Subcutaneous adipose tissue (tissue), 4 donors: Measurements from ENCODE around the gene PCDH12. TPM values are rescaled to one million over a fixed set of nuclear protein-coding genes. Genes with fewer than 3 reads are reported as not detected.

Source experiments
- total RNA-seq, 4 donors: library from RNA; depleted of rRNA; stranded (reverse); fragments of >200 nt; gene quantifications; one replicate each; pipeline ENCODE4 v1.1.0, GENCODE V29; 2016
- TF ChIP-seq, protein P1 (sequence below): fragments of 450-650 bp; IDR thresholded peaks from one replicate; pipeline ENCODE4 v1.5.1; 2016; ENCODE audit warnings: low read depth, mild to moderate bottlenecking, control low read depth, antibody characterized with exemption, moderate library complexity

Gene PCDH12
- total RNA-seq, 4 donors from 2014 or later, result 2.4 to 5.5 (median 2.5) TPM

DNA sequence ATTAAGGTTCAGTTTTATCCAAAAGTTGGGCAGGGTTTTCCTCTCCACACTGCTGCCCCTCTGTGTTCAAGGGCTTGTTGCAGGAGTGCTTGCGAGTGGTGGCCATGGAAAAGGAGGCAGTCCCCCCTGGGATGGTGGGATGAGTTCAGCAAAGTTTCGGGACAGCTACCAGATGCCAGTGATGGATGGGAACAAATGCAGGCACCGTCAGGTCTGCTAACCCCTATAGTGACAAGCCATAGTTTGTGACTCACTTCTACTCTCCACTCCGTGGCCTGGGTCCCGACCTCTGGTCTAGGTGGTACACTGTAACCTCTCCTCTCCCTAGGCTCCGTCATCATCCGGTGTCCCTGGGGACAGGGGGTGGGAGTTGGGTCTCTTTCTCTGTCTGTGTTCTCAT, 7.1 kb upstream of the PCDH12 start:
- TF ChIP-seq, protein P1, sequence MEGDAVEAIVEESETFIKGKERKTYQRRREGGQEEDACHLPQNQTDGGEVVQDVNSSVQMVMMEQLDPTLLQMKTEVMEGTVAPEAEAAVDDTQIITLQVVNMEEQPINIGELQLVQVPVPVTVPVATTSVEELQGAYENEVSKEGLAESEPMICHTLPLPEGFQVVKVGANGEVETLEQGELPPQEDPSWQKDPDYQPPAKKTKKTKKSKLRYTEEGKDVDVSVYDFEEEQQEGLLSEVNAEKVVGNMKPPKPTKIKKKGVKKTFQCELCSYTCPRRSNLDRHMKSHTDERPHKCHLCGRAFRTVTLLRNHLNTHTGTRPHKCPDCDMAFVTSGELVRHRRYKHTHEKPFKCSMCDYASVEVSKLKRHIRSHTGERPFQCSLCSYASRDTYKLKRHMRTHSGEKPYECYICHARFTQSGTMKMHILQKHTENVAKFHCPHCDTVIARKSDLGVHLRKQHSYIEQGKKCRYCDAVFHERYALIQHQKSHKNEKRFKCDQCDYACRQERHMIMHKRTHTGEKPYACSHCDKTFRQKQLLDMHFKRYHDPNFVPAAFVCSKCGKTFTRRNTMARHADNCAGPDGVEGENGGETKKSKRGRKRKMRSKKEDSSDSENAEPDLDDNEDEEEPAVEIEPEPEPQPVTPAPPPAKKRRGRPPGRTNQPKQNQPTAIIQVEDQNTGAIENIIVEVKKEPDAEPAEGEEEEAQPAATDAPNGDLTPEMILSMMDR, result no peak

DNA sequence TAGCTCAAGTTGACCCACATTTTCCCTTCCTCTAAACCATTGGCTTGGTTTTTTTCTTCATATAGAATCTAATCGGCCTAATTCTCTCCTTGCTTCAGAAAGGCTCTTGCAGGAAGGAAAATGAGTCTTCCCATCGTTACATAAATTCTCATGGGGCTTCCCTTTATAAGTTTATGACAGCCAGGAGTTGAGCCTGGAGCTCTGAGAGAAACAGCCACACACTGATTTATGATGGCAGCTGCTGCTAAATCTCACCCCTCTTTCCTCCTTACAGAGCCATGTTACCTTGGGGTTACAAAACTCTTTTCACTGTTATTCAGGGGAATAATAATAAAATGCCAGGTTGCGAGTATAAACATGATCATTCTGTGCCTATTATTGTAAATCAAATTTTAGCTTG, 5.7 kb upstream of the PCDH12 start:
- TF ChIP-seq, protein P1, result no peak

DNA sequence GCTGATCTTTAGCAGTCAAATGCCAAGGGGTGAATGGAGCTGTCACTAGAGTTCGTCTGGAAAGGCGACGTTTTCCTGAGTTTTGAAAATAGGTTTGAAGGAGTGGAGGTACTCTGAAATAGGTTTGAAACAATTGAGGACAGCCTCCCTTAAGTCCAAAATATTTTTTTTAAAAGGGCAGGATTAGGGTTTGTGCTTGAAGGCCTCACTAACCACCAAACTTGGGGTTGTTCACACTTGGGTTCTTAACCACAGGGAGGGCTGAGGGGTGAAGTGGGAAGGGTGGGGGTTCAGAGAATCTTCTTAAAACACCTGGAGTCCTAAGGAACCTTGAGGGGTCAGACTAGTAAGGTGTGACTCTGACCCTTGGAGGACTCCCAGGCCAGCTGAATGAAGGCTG, 3.5 kb upstream of the PCDH12 start:
- TF ChIP-seq, protein P1, result no peak

DNA sequence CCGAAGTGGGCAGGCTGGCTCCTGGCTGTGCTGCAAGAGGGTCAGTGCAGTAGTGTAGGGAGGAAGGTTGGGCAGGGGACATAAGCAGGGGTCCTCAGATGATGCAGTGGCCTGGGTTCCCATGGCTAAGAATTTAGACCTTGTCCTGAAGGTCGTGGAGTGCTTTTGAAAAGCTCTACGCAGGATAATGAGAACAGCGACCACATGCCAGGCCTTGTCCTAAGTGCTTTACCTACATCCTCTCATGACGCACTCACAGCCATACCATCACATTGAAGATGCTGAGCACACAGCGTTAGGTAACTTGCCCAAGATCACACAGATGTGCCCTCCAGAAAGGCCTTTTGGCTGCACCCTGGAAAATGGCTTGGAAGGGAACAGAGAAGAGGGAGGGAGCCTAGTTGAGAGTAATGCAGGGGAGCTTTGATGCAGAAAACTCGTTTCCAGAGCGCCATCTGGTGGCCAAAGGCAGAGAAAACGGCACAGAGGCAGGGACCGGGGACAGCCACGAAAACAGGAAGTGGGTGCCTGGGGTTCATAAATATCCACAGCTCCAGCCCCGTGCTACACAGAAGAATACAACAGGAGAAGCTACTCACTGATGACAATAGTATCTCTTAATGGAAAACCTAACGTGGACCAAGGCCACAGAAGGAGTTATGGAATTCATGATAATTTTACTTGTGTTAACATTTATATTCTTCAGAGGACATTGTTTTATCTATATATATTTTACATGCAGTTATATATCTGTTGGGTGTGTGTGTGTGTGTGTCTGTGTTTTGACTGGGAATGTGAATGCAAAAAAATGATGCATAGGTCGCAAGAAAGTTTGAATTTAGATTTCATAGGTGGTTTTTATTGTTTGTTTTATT, 2.7 kb upstream of the PCDH12 start:
- TF ChIP-seq, protein P1, result no peak

DNA sequence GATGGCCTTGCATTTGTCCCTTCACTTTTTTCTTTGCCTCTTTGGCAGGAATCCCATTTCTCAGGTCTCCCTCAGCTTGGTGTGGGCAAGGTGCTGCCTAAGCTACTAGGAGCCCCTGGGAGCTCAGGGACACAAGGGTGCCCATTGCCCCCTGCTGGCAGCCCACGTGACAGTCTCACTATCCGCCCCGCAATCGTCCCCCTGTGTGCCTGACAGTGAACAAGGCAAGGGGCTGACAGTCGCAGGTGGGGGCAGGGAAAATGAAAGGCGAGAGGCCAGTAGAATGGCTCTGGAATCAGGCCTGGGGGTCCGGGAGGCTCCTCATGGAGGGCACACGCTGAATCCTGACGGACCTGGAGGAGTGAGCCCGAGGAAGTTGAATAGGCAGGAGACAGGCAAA, 2.0 kb upstream of the PCDH12 start:
- TF ChIP-seq, protein P1, result no peak

DNA sequence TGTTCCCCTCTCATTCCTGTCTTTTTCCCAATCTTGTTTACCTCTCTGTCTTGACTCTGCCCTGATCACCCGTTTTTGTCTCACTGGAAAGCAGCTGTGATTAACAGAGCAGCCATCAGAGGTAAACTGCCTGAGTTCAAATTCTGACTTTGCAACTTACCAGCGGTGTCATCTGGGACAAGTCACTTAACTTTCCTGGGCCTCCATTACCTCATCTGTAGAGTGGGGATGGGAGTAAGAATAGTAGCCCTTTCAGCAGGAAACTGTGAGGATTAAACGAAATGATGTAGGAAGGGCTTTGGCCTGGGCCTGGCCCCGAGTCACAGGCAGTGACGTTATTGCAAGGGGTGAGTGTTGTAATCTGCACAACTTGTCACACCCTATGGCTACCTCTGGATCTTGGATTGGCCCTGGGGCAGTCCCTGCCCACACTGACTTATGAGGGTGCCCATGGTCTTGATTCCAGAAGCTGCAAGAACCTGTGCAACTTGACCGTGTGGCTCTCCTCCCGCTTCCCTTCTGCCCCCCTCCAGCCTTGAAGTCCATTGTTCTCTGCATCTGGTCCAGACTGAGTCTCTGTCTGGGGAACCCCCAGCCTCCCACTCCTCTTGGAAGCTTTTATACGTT, 657 bp upstream of the PCDH12 start:
- TF ChIP-seq, protein P1, result no peak

DNA sequence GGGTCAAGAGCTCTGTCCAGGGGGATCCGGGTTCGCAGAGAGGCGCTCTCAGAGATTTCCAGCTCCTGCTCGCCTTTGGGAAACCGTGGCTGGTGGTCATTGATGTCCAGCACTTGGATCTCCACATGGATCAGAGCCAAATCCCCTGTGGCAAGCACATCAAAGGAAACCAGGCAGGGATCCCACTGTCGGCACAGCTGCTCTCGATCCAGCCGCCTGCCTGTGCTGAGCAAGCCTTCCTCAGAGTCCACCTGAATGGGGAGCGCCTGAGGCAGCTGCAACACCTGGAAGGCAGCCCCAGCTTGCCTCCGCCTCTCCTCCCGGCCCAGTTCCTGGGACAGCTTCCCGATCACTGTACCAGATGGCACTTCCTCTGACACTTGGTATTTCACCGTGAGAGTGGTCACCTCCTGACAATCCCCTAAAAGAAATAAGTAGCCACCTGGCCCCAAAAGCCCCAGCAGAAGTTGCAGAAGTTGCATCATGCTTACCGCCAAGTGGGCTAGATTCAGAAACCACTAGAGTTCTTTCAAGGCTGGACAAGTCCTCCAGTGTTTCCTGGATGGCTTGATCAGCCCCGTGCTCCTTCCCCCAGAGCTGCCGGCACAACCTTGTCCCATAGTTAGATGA, 520 bp downstream of the PCDH12 start:
- TF ChIP-seq, protein P1, result no peak
